WTC11 (cell line): ENCODE data around the gene KICS2. TPM values are rescaled to one million over a fixed set of nuclear protein-coding genes. Genes with fewer than 3 reads are reported as not detected.

ENCODE experiments used
- ATAC-seq: fragments of 200-7000 bp; cut with Tn5 transposase; 2 replicates; pipeline ENCODE4 v1.10.0; 2021; ENCODE audit warnings: mild to moderate bottlenecking, moderate library complexity
- CTCF ChIA-PET: fragments of 300-600 bp; sonication (Branson Sonifier 250); formaldehyde crosslinking; loops from one replicate; lab custom pipeline; 2021; ENCODE audit warnings: antibody characterized with exemption; lab: Charles Lee
- POLR2A ChIA-PET: fragments of 350-600 bp; sonication (Branson Sonifier 250); formaldehyde crosslinking; loops from one replicate; lab custom pipeline; 2021; ENCODE audit warnings: antibody characterized with exemption; lab: Charles Lee
- DNase-seq: peaks from one replicate; pipeline ENCODE4 v3.0.0; 2021; ENCODE audit warnings: low spot score
- H3K27ac Mint-ChIP-seq: 2 replicates; pipeline ENCODE4 v1.8.0; 2021; ENCODE audit warnings: mixed read lengths
- H3K27me3 Mint-ChIP-seq: 2 replicates; pipeline ENCODE4 v1.8.0; 2021; ENCODE audit warnings: low read depth, mild to moderate bottlenecking, moderate library complexity, mixed read lengths
- H3K36me3 Mint-ChIP-seq: 2 replicates; pipeline ENCODE4 v1.8.0; 2021; ENCODE audit warnings: mixed read lengths
- H3K4me1 Mint-ChIP-seq: 2 replicates; pipeline ENCODE4 v1.8.0; 2022; ENCODE audit warnings: mixed read lengths
- H3K4me3 Mint-ChIP-seq: 2 replicates; pipeline ENCODE4 v1.8.0; 2021; ENCODE audit warnings: mild to moderate bottlenecking, moderate library complexity, mixed read lengths
- H3K9me3 Mint-ChIP-seq: 2 replicates; pipeline ENCODE4 v1.8.0; 2021; ENCODE audit warnings: mixed read lengths
- ARID4B ChIP-seq: sonication (generic); formaldehyde crosslinking; IDR thresholded peaks from 2 replicates; pipeline ENCODE4 v1.8.0; 2023; ENCODE audit warnings: missing genetic modification reagents, mild to moderate bottlenecking, borderline replicate concordance
- ATF3 ChIP-seq: sonication (generic); formaldehyde crosslinking; conservative IDR thresholded peaks from 2 replicates; pipeline ENCODE4 v1.8.1; 2022; ENCODE audit warnings: mild to moderate bottlenecking, missing genetic modification reagents
- ATF6 ChIP-seq: sonication (generic); formaldehyde crosslinking; IDR thresholded peaks from 2 replicates; pipeline ENCODE4 v1.8.1; 2023; ENCODE audit warnings: mild to moderate bottlenecking, missing genetic modification reagents
- FOXP1 ChIP-seq: sonication (generic); formaldehyde crosslinking; IDR thresholded peaks from 2 replicates; pipeline ENCODE4 v1.8.0; 2022; ENCODE audit warnings: missing genetic modification reagents, mild to moderate bottlenecking, moderate library complexity, borderline replicate concordance
- GTF2I ChIP-seq: fragments of 250-450 bp; sonication (Bioruptor Pico); conservative IDR thresholded peaks from 2 replicates; pipeline ENCODE4 v1.4.0; 2021; ENCODE audit warnings: mild to moderate bottlenecking
- IRF2 ChIP-seq: sonication (generic); formaldehyde crosslinking; IDR thresholded peaks from 2 replicates; pipeline ENCODE4 v1.8.0; 2022; ENCODE audit warnings: low read depth, missing genetic modification reagents, borderline replicate concordance
- MXD4 ChIP-seq: fragments of 250-450 bp; sonication (Bioruptor Pico); IDR thresholded peaks from 2 replicates; pipeline ENCODE4 v1.8.0; 2021; ENCODE audit warnings: mild to moderate bottlenecking, moderate library complexity, borderline replicate concordance
- OVOL2 ChIP-seq: fragments of 250-450 bp; sonication (Bioruptor Pico); IDR thresholded peaks from 2 replicates; pipeline ENCODE4 v1.9.0; 2021; ENCODE audit warnings: mild to moderate bottlenecking, borderline replicate concordance
- PREB ChIP-seq: sonication (generic); formaldehyde crosslinking; IDR thresholded peaks from 2 replicates; pipeline ENCODE4 v1.8.1; 2022; ENCODE audit warnings: mild to moderate bottlenecking, missing genetic modification reagents, moderate library complexity, borderline replicate concordance
- SMAD4 ChIP-seq: sonication (generic); formaldehyde crosslinking; IDR thresholded peaks from 2 replicates; pipeline ENCODE4 v1.8.0; 2022; ENCODE audit warnings: mild to moderate bottlenecking, missing genetic modification reagents
- SP1 ChIP-seq: sonication (generic); formaldehyde crosslinking; conservative IDR thresholded peaks from 2 replicates; pipeline ENCODE4 v1.8.1; 2022; ENCODE audit warnings: missing genetic modification reagents
- TEAD4 ChIP-seq: sonication (generic); formaldehyde crosslinking; IDR thresholded peaks from 2 replicates; pipeline ENCODE4 v1.8.0; 2022; ENCODE audit warnings: mild to moderate bottlenecking, missing genetic modification reagents
- USF1 ChIP-seq: sonication (generic); formaldehyde crosslinking; IDR thresholded peaks from 2 replicates; pipeline ENCODE4 v1.8.0; 2022; ENCODE audit warnings: mild to moderate bottlenecking, missing genetic modification reagents
- ZBTB21 ChIP-seq: sonication (generic); formaldehyde crosslinking; IDR thresholded peaks from 2 replicates; pipeline ENCODE4 v1.8.1; 2023; ENCODE audit warnings: mild to moderate bottlenecking, missing genetic modification reagents, borderline replicate concordance
- ZBTB43 ChIP-seq: sonication (generic); formaldehyde crosslinking; IDR thresholded peaks from 2 replicates; pipeline ENCODE4 v1.8.1; 2023; ENCODE audit warnings: mild to moderate bottlenecking, missing genetic modification reagents
- ZNF138 ChIP-seq: sonication (generic); formaldehyde crosslinking; conservative IDR thresholded peaks from 2 replicates; pipeline ENCODE4 v1.8.1; 2022; ENCODE audit warnings: mild to moderate bottlenecking, moderate library complexity, missing genetic modification reagents
- ZNF232 ChIP-seq: sonication (generic); formaldehyde crosslinking; IDR thresholded peaks from 2 replicates; pipeline ENCODE4 v1.8.0; 2022; ENCODE audit warnings: mild to moderate bottlenecking, missing genetic modification reagents
- ZNF416 ChIP-seq: fragments of 250-450 bp; sonication (Bioruptor Pico); IDR thresholded peaks from 2 replicates; pipeline ENCODE4 v1.9.0; 2021; ENCODE audit warnings: mild to moderate bottlenecking, inconsistent platforms
- total RNA-seq: library from RNA; stranded (reverse); gene quantifications from 3 replicates; pipeline ENCODE4 v1.2.3, GENCODE V29; 2021

Gene KICS2
- total RNA-seq, 1 experiment from 2014 or later = 10.7 TPM

- Mint-ChIP-seq H3K36me3 (no peaks in the 10 kb centered on the region), H3K27me3 (no peaks in the 10 kb centered on the region; the same call in 1 of the 2 replicates), H3K27ac (no peak overlapping the region), H3K9me3 (peaks cover 3% of the 10 kb centered on the region; the same call in 1 of the 2 replicates), H3K4me1 (peaks cover 14% of the 10 kb centered on the region), H3K4me3 (no peak overlapping the region)
- DNase-seq (no peak), ATAC-seq (no peak)
- TF ChIP-seq OVOL2 (CRISPR knock-in tag) = no peak
- TF ChIP-seq ATF3 (CRISPR knock-in tag) = no peak
- no peak for TF ChIP-seq ZNF232 (CRISPR knock-in tag)
- TF ChIP-seq GTF2I (CRISPR knock-in tag) = no peak
- no peak for TF ChIP-seq TEAD4 (CRISPR knock-in tag)
- TF ChIP-seq SMAD4 = no peak
- no peak for TF ChIP-seq ZBTB43
- TF ChIP-seq ARID4B (CRISPR knock-in tag) = no peak
- no peak for TF ChIP-seq ZNF138
- no peak for TF ChIP-seq ATF6 (CRISPR knock-in tag)
- no peak for TF ChIP-seq SP1 (CRISPR knock-in tag)
- TF ChIP-seq IRF2 (CRISPR knock-in tag) = no peak
- TF ChIP-seq FOXP1 (CRISPR knock-in tag) = no peak
- no peak for TF ChIP-seq ZBTB21 (CRISPR knock-in tag)
- no peak for TF ChIP-seq ZNF416 (CRISPR knock-in tag)
- no peak for TF ChIP-seq PREB (CRISPR knock-in tag)
- no peak for TF ChIP-seq MXD4 (CRISPR knock-in tag)
- no peak for TF ChIP-seq USF1
- ChIA-PET CTCF (no interaction called here), POLR2A (no interaction called here)
Observed at GRCh38 chr12:64225626-64226025, 3.5 kb upstream of the KICS2 start.
